HL-60 (cell line): ENCODE data around the gene ARL2BP.

Source experiments
- DNase-seq, 2 experiments: peaks; one replicate each; pipeline ENCODE4 v3.0.0-alpha.2; 2010 to 2020; ENCODE audit warnings: low read depth in 1 of 2, low spot score in 1 of 2
- H3K27ac ChIP-seq: fragments of 250-450 bp; sonication (Bioruptor Pico); replicated peaks from 2 replicates; pipeline ENCODE4 v1.5.1; 2020; ENCODE audit warnings: mild to moderate bottlenecking, moderate library complexity
- H3K27me3 ChIP-seq: fragments of 250-450 bp; sonication (Bioruptor Pico); 2 replicates; pipeline ENCODE4 v1.5.1; 2021; ENCODE audit warnings: mild to moderate bottlenecking, moderate library complexity; ENCODE audit not compliant: insufficient read depth, poor library complexity, severe bottlenecking
- H3K4me3 ChIP-seq: replicated peaks from 2 replicates; pipeline ENCODE4 v1.5.1; 2011; ENCODE audit warnings: mild to moderate bottlenecking, control low read depth, low read length; ENCODE audit not compliant: insufficient read depth
- GABPA ChIP-seq: IDR thresholded peaks from 2 replicates; pipeline ENCODE4 v1.6.1; 2012; ENCODE audit warnings: low read depth
- POLR2AphosphoS5 ChIP-seq: IDR thresholded peaks from 2 replicates; pipeline ENCODE4 v1.6.1; 2012; ENCODE audit warnings: low read depth
- SPI1 ChIP-seq: IDR thresholded peaks from 2 replicates; pipeline ENCODE4 v1.6.1; 2012; ENCODE audit warnings: low read depth, mild to moderate bottlenecking, borderline replicate concordance
- TF ChIP-seq, protein P1 (sequence below): IDR thresholded peaks from 2 replicates; pipeline ENCODE4 v1.6.1; 2012; ENCODE audit warnings: low read depth; ENCODE audit not compliant: insufficient replicate concordance
- TF ChIP-seq, protein P2 (sequence below): IDR thresholded peaks from one replicate; pipeline ENCODE4 v1.5.1; 2011; ENCODE audit warnings: low read length, control low read depth, inconsistent platforms; ENCODE audit not compliant: insufficient read depth

The ARL2BP gene

DNA sequence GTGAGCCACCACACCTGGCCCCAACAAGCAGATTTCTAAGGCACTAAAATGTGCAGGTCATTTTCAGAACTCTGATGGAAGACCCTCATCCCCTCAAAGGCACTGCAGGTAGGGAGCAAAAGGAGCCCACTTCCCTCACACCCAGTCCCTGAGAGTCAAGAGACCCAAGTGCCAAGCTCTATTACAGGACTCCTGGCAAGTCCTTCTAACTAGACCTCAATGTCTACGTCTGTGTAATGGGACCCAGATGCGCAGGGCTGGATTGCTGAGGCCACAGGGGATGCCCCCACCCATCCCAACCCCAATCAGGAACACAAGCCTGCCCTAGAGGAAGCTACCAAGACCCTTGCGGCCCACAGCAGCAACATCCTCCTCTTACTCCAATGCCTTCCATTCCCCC, 36.7 kb downstream of the ARL2BP start:
- no peak for TF ChIP-seq POLR2AphosphoS5
- TF ChIP-seq SPI1 = no peak
- TF ChIP-seq, protein P1, sequence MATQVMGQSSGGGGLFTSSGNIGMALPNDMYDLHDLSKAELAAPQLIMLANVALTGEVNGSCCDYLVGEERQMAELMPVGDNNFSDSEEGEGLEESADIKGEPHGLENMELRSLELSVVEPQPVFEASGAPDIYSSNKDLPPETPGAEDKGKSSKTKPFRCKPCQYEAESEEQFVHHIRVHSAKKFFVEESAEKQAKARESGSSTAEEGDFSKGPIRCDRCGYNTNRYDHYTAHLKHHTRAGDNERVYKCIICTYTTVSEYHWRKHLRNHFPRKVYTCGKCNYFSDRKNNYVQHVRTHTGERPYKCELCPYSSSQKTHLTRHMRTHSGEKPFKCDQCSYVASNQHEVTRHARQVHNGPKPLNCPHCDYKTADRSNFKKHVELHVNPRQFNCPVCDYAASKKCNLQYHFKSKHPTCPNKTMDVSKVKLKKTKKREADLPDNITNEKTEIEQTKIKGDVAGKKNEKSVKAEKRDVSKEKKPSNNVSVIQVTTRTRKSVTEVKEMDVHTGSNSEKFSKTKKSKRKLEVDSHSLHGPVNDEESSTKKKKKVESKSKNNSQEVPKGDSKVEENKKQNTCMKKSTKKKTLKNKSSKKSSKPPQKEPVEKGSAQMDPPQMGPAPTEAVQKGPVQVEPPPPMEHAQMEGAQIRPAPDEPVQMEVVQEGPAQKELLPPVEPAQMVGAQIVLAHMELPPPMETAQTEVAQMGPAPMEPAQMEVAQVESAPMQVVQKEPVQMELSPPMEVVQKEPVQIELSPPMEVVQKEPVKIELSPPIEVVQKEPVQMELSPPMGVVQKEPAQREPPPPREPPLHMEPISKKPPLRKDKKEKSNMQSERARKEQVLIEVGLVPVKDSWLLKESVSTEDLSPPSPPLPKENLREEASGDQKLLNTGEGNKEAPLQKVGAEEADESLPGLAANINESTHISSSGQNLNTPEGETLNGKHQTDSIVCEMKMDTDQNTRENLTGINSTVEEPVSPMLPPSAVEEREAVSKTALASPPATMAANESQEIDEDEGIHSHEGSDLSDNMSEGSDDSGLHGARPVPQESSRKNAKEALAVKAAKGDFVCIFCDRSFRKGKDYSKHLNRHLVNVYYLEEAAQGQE = no peak
- TF ChIP-seq, protein P2, sequence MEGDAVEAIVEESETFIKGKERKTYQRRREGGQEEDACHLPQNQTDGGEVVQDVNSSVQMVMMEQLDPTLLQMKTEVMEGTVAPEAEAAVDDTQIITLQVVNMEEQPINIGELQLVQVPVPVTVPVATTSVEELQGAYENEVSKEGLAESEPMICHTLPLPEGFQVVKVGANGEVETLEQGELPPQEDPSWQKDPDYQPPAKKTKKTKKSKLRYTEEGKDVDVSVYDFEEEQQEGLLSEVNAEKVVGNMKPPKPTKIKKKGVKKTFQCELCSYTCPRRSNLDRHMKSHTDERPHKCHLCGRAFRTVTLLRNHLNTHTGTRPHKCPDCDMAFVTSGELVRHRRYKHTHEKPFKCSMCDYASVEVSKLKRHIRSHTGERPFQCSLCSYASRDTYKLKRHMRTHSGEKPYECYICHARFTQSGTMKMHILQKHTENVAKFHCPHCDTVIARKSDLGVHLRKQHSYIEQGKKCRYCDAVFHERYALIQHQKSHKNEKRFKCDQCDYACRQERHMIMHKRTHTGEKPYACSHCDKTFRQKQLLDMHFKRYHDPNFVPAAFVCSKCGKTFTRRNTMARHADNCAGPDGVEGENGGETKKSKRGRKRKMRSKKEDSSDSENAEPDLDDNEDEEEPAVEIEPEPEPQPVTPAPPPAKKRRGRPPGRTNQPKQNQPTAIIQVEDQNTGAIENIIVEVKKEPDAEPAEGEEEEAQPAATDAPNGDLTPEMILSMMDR = no peak
- no peak for TF ChIP-seq GABPA
- no peak overlapping the region for H3K27ac ChIP-seq
- H3K4me3 ChIP-seq = no peak overlapping the region
- H3K27me3 ChIP-seq = peaks cover 32% of the 10 kb centered on the region
- no peak for DNase-seq

DNA sequence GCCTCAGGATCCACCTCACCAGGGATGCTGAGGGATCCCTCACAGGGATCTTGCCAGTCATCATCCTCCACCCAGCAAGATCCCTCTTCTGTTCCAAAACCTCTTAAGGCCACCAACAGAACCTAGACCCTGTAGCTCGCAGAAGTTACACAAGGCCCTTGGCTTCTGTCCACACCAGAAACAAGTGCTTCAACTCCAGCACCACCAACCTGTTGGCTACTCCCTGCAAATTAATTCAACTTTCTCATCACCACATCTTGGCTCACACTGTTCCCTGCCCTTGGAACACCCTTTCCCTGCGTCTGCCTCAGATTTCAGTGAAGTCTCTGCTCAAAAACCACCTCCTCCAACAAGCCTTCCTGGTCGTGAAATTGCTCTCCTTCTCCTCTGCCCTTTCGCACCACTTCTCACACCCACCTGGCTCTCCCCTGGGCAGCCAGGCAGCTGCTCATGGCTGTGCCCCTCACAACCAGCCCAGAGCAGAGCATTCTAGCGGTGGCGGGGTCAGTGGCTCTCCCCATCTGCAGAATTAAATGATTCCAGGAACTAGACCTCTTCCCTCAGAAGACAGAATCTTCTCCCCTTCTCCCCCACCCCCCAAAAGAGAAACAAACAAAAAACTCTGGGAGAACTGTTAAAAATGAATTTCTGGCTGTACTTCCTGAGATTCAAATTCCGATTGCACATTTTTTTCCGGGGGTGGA, 37.6 kb downstream of the ARL2BP start:
- peaks cover 32% of the 10 kb centered on the region for H3K27me3 ChIP-seq
- DNase-seq = no peak
- H3K4me3 ChIP-seq = no peak overlapping the region
- TF ChIP-seq, protein P1 = no peak
- TF ChIP-seq, protein P2 = no peak
- TF ChIP-seq GABPA = no peak
- no peak overlapping the region for H3K27ac ChIP-seq

DNA sequence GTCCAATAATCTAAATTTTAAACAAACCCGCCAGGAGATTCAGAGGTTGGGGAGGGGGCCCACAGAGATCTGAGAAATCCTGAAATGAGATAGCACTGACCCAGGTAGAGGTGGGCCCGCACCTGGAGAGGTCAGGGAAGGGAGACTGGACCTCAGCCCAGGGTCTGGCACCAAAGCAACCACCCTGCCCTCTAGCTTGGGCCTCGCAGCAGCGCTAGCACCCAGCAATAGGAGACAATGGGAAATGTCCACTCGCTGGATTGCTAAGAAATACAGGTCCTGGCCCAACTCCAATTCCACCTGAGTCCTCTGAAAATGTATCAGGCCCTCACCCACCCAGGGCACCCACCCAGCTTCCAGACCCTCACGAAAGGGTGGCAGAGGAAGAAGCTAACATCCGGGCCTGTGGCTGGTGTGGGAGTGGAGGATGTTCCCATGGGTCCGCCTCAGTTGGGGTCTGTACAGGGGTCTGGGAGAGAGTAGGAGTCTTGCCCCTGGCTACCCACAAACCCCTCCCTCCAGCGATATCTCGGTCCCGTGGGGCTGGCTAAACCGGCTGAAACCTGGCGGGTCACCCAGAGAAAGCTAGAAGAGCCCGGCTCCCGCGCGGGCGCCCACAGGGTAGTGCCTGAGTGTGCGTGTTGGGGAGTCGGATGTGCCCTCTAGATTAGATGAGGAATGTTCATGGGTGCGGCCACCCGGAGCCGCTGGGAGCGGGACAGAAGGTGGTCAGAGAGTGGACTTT, 38.3 kb downstream of the ARL2BP start:
- no peak overlapping the region for H3K4me3 ChIP-seq
- no peak for DNase-seq

More for the DNA sequence above, 38.3 kb downstream of the ARL2BP start:
- H3K27ac ChIP-seq = no peak overlapping the region
- TF ChIP-seq, protein P1 = no peak
- TF ChIP-seq, protein P2 = no peak
- TF ChIP-seq GABPA = no peak
- no peak for TF ChIP-seq SPI1
- TF ChIP-seq POLR2AphosphoS5 = no peak
- H3K27me3 ChIP-seq = peaks cover 32% of the 10 kb centered on the region
